Neural progenitor cell (in vitro differentiated cells): ENCODE results near the gene GRAMD1B. TPM values are rescaled to one million over a fixed set of nuclear protein-coding genes. Genes with fewer than 3 reads are reported as not detected.

Source experiments
- DNase-seq: peaks from one replicate; pipeline ENCODE4 v3.0.0-alpha.2; 2016; ENCODE audit warnings: low spot score
- H2AFZ ChIP-seq: fragments of 200-600 bp; sonication (generic); replicated peaks from 2 replicates; pipeline ENCODE4 v1.6.1; 2016; ENCODE audit warnings: antibody characterized with exemption
- H3F3A ChIP-seq: fragments of 200-600 bp; sonication (generic); 2 replicates; pipeline ENCODE4 v1.6.1; 2016; ENCODE audit warnings: antibody characterized with exemption, low read depth
- H3K27ac ChIP-seq: fragments of 200-600 bp; sonication (generic); 2 replicates; pipeline ENCODE4 v1.5.1; 2016; ENCODE audit warnings: mild to moderate bottlenecking
- H3K27me3 ChIP-seq: fragments of 200-600 bp; sonication (generic); 2 replicates; pipeline ENCODE4 v1.6.1; 2016; ENCODE audit warnings: mild to moderate bottlenecking, moderate library complexity
- H3K36me3 ChIP-seq: fragments of 200-600 bp; sonication (generic); 2 replicates; pipeline ENCODE4 v1.5.1; 2016
- H3K4me1 ChIP-seq: fragments of 200-600 bp; sonication (generic); 2 replicates; pipeline ENCODE4 v1.6.1; 2016; ENCODE audit warnings: mixed run types
- H3K4me2 ChIP-seq: fragments of 200-600 bp; sonication (generic); 2 replicates; pipeline ENCODE4 v1.6.1; 2016
- H3K4me3 ChIP-seq: fragments of 200-600 bp; sonication (generic); 2 replicates; pipeline ENCODE4 v1.5.1; 2016
- H3K79me2 ChIP-seq: fragments of 200-600 bp; sonication (generic); 2 replicates; pipeline ENCODE4 v1.6.1; 2016; ENCODE audit warnings: low read depth
- H3K9ac ChIP-seq: fragments of 200-600 bp; sonication (generic); 2 replicates; pipeline ENCODE4 v1.6.1; 2016
- H3K9me3 ChIP-seq: fragments of 200-600 bp; sonication (generic); 2 replicates; pipeline ENCODE4 v1.5.1; 2016; ENCODE audit warnings: low read depth
- H4K20me1 ChIP-seq: fragments of 200-600 bp; sonication (generic); 2 replicates; pipeline ENCODE4 v1.6.1; 2016; ENCODE audit warnings: low read depth
- H3K27ac Mint-ChIP-seq: 3 replicates; pipeline ENCODE4 v1.8.0; 2021; ENCODE audit warnings: mixed read lengths
- H3K27me3 Mint-ChIP-seq: 2 replicates; pipeline ENCODE4 v1.8.0; 2022; ENCODE audit warnings: low read depth, mild to moderate bottlenecking, inconsistent platforms, moderate library complexity, mixed read lengths; ENCODE audit not compliant: insufficient read depth
- H3K36me3 Mint-ChIP-seq: 3 replicates; pipeline ENCODE4 v1.8.0; 2021; ENCODE audit warnings: mixed read lengths
- H3K4me1 Mint-ChIP-seq: 3 replicates; pipeline ENCODE4 v1.8.0; 2021; ENCODE audit warnings: mixed read lengths
- H3K4me3 Mint-ChIP-seq: 3 replicates; pipeline ENCODE4 v1.8.0; 2021; ENCODE audit warnings: mild to moderate bottlenecking, moderate library complexity, mixed read lengths
- H3K9me3 Mint-ChIP-seq: 3 replicates; pipeline ENCODE4 v1.8.0; 2020; ENCODE audit warnings: mixed read lengths
- CTCF ChIP-seq: fragments of 200-600 bp; sonication (generic); IDR thresholded peaks from 2 replicates; pipeline ENCODE4 v1.5.1; 2017; ENCODE audit warnings: antibody characterized with exemption, mild to moderate bottlenecking
- EZH2 ChIP-seq: fragments of 200-600 bp; sonication (generic); IDR thresholded peaks from 2 replicates; pipeline ENCODE4 v1.6.1; 2017; ENCODE audit warnings: antibody characterized with exemption, mild to moderate bottlenecking, moderate library complexity
- EZH2phosphoT487 ChIP-seq: fragments of 200-600 bp; sonication (generic); IDR thresholded peaks from 2 replicates; pipeline ENCODE4 v1.6.1; 2017; ENCODE audit warnings: antibody characterized with exemption
- total RNA-seq: library from RNA; depleted of rRNA; stranded (reverse); fragments of >200 nt; gene quantifications from 2 replicates; pipeline ENCODE4 v1.2.3, GENCODE V29; 2015; ENCODE audit warnings: low replicate concordance

Gene GRAMD1B
- total RNA-seq, 1 donor from 2014 or later = 12.6 TPM

GRCh38 chr11:123536690-123537437, 106.8 kb downstream of the GRAMD1B start:
- no peaks in the 10 kb centered on the region for H4K20me1 ChIP-seq
- no peaks in the 10 kb centered on the region for H3K27me3 ChIP-seq
- Mint-ChIP-seq H3K4me1 (peaks cover 7% of the 10 kb centered on the region), H3K4me3 (no peak overlapping the region), H3K27ac (no peak overlapping the region), H3K9me3 (no peaks in the 10 kb centered on the region), H3K36me3 (peaks cover 2% of the 10 kb centered on the region), H3K27me3 (peaks cover 2% of the 10 kb centered on the region)
- DNase-seq = peak; percentile 14
- H3K4me2 ChIP-seq = peak overlapping the region; percentile 50
- TF ChIP-seq EZH2 = no peak
- no peak for TF ChIP-seq CTCF
- TF ChIP-seq EZH2phosphoT487 = no peak
- H3K4me1 ChIP-seq = peaks cover 14% of the 10 kb centered on the region
- peaks cover 10% of the 10 kb centered on the region for H3F3A ChIP-seq
- peak overlapping the region; percentile 46 for H3K27ac ChIP-seq
- no peak overlapping the region for H2AFZ ChIP-seq
- no peak overlapping the region for H3K9ac ChIP-seq
- H3K79me2 ChIP-seq = peaks cover 15% of the 10 kb centered on the region
- H3K4me3 ChIP-seq = no peak overlapping the region
- H3K9me3 ChIP-seq = no peaks in the 10 kb centered on the region
- no peaks in the 10 kb centered on the region for H3K36me3 ChIP-seq

GRCh38 chr11:123537726-123538125, 107.7 kb downstream of the GRAMD1B start:
- no peaks in the 10 kb centered on the region for H3K9me3 ChIP-seq
- H3F3A ChIP-seq = peaks cover 10% of the 10 kb centered on the region
- peaks cover 8% of the 10 kb centered on the region for H3K79me2 ChIP-seq
- no peaks in the 10 kb centered on the region for H3K27me3 ChIP-seq
- Mint-ChIP-seq H3K4me3 (no peak overlapping the region), H3K36me3 (peaks cover 2% of the 10 kb centered on the region), H3K9me3 (no peaks in the 10 kb centered on the region), H3K27me3 (peaks cover 2% of the 10 kb centered on the region), H3K27ac (no peak overlapping the region), H3K4me1 (peaks cover 7% of the 10 kb centered on the region)
- H3K4me1 ChIP-seq = peaks cover 14% of the 10 kb centered on the region
- H2AFZ ChIP-seq = no peak overlapping the region
- no peaks in the 10 kb centered on the region for H4K20me1 ChIP-seq
- DNase-seq = no peak
- H3K4me2 ChIP-seq = peak overlapping the region; percentile 50
- no peak overlapping the region for H3K4me3 ChIP-seq
- peak overlapping the region; percentile 46 for H3K27ac ChIP-seq
- no peaks in the 10 kb centered on the region for H3K36me3 ChIP-seq
- H3K9ac ChIP-seq = no peak overlapping the region
- TF ChIP-seq EZH2phosphoT487 = no peak
- no peak for TF ChIP-seq EZH2
- TF ChIP-seq CTCF = no peak

GRCh38 chr11:123543797-123544196, 113.7 kb downstream of the GRAMD1B start:
- Mint-ChIP-seq H3K27me3 (peaks cover 6% of the 10 kb centered on the region), H3K4me1 (peaks cover 11% of the 10 kb centered on the region), H3K9me3 (no peaks in the 10 kb centered on the region), H3K27ac (no peak overlapping the region), H3K36me3 (peaks cover 2% of the 10 kb centered on the region), H3K4me3 (no peak overlapping the region)
- H3K36me3 ChIP-seq = no peaks in the 10 kb centered on the region
- peaks cover 21% of the 10 kb centered on the region for H3K4me1 ChIP-seq
- H3K4me3 ChIP-seq = no peak overlapping the region
- H3K9me3 ChIP-seq = no peaks in the 10 kb centered on the region
- TF ChIP-seq EZH2phosphoT487 = no peak
- H2AFZ ChIP-seq = no peak overlapping the region
- H4K20me1 ChIP-seq = peaks cover 26% of the 10 kb centered on the region
- H3K79me2 ChIP-seq = no peaks in the 10 kb centered on the region
- DNase-seq = no peak
- no peak overlapping the region for H3K9ac ChIP-seq
- no peaks in the 10 kb centered on the region for H3F3A ChIP-seq
- no peaks in the 10 kb centered on the region for H3K27me3 ChIP-seq
- no peak overlapping the region for H3K27ac ChIP-seq
- H3K4me2 ChIP-seq = no peak overlapping the region
